IMR-90 (cell line): ENCODE data around the gene CASP7. TPM values are rescaled to one million over a fixed set of nuclear protein-coding genes. Genes with fewer than 3 reads are reported as not detected.

Experiments
- ATAC-seq: fragments of 200-7000 bp; cut with Tn5 transposase; 2 replicates; pipeline ENCODE4 v1.9.1; 2020; ENCODE audit warnings: low read depth, mild to moderate bottlenecking, moderate library complexity
- BruUV-seq: library from RNA; stranded (reverse); fragments of 400-500 nt; replicated peaks from 2 replicates; lab custom pipeline; 2021; lab: Mats Ljungman, UMichigan
- CTCF ChIA-PET: fragments of 300-600 bp; formaldehyde crosslinking; extraction: SDS; loops from one replicate; lab custom pipeline; 2021; ENCODE audit warnings: antibody characterized with exemption; lab: Yijun Ruan, JAX
- POLR2A ChIA-PET: fragments of 300-600 bp; sonication (Branson Sonifier 250); formaldehyde crosslinking; loops from one replicate; lab custom pipeline; 2022; ENCODE audit warnings: antibody characterized with exemption; ENCODE audit not compliant: unreplicated experiment; lab: Charles Lee
- DNase-seq: peaks from one replicate; pipeline ENCODE4 v3.0.0; 2013
- H2AFZ ChIP-seq: replicated peaks from 2 replicates; pipeline ENCODE3; 2013; ENCODE audit warnings: low read length, mild to moderate bottlenecking; ENCODE audit not compliant: poor library complexity
- H2AK5ac ChIP-seq: 2 replicates; pipeline ENCODE4 v1.6.1; 2013; ENCODE audit warnings: low read depth, low read length, inconsistent platforms
- H2AK9ac ChIP-seq: replicated peaks from 2 replicates; pipeline ENCODE3; 2013; ENCODE audit warnings: mild to moderate bottlenecking, low read depth, low read length, moderate library complexity; ENCODE audit not compliant: poor library complexity
- H2BK120ac ChIP-seq: 2 replicates; pipeline ENCODE4 v1.6.1; 2013; ENCODE audit warnings: low read depth, low read length, inconsistent platforms
- H2BK15ac ChIP-seq: 3 replicates; pipeline ENCODE4 v1.6.1; 2013; ENCODE audit warnings: low read depth, low read length, inconsistent platforms
- H2BK20ac ChIP-seq: 2 replicates; pipeline ENCODE4 v1.6.1; 2013; ENCODE audit warnings: low read depth, mild to moderate bottlenecking, inconsistent platforms, low read length, moderate library complexity
- H2BK5ac ChIP-seq: 2 replicates; pipeline ENCODE4 v1.6.1; 2013; ENCODE audit warnings: mild to moderate bottlenecking, low read depth, low read length, inconsistent platforms; ENCODE audit not compliant: poor library complexity, severe bottlenecking
- H3K14ac ChIP-seq: replicated peaks from 2 replicates; pipeline ENCODE4 v1.6.1; 2013; ENCODE audit warnings: low read depth, low read length, inconsistent platforms
- H3K18ac ChIP-seq: 2 replicates; pipeline ENCODE4 v1.6.1; 2013; ENCODE audit warnings: low read depth, low read length, control low read depth
- H3K23ac ChIP-seq: 2 replicates; pipeline ENCODE4 v1.6.1; 2013; ENCODE audit warnings: low read depth, low read length, inconsistent platforms
- H3K27ac ChIP-seq: 2 replicates; pipeline ENCODE4 v1.5.1; 2013; ENCODE audit warnings: mild to moderate bottlenecking, control low read depth, low read length; ENCODE audit not compliant: insufficient read depth
- H3K27me3 ChIP-seq: 2 replicates; pipeline ENCODE4 v1.6.1; 2013; ENCODE audit warnings: low read length; ENCODE audit not compliant: control insufficient read depth, insufficient read depth
- H3K36me3 ChIP-seq: 2 replicates; pipeline ENCODE4 v1.6.1; 2013; ENCODE audit warnings: low read length, mixed read lengths; ENCODE audit not compliant: control insufficient read depth, insufficient read depth
- H3K4ac ChIP-seq: 2 replicates; pipeline ENCODE4 v1.6.1; 2013; ENCODE audit warnings: low read depth, low read length, inconsistent platforms
- H3K4me1 ChIP-seq: 2 replicates; pipeline ENCODE4 v1.6.1; 2013; ENCODE audit warnings: low read length, mixed read lengths; ENCODE audit not compliant: control insufficient read depth, insufficient read depth
- H3K4me2 ChIP-seq: 2 replicates; pipeline ENCODE4 v1.6.1; 2013; ENCODE audit warnings: low read depth, mild to moderate bottlenecking, control low read depth, low read length, moderate library complexity
- H3K4me3 ChIP-seq: 2 replicates; pipeline ENCODE4 v1.5.1; 2013; ENCODE audit warnings: low read depth, mild to moderate bottlenecking, control low read depth, low read length, moderate library complexity; ENCODE audit not compliant: insufficient read depth
- H3K56ac ChIP-seq: 2 replicates; pipeline ENCODE4 v1.6.1; 2013; ENCODE audit warnings: low read length, inconsistent platforms; ENCODE audit not compliant: insufficient read depth; ENCODE audit errors: extremely low read depth
- H3K79me1 ChIP-seq, 2 experiments: 2 replicates each; pipeline ENCODE4 v1.6.1; 2013; ENCODE audit warnings: low read length in 2 of 2, inconsistent platforms in 1 of 2, low read depth in 1 of 2
- H3K9ac ChIP-seq: 2 replicates; pipeline ENCODE4 v1.6.1; 2013; ENCODE audit warnings: low read depth, low read length, control low read depth
- H3K9me1 ChIP-seq: 2 replicates; pipeline ENCODE4 v1.6.1; 2013; ENCODE audit warnings: low read length, inconsistent platforms; ENCODE audit not compliant: insufficient read depth
- H3K9me3 ChIP-seq: 2 replicates; pipeline ENCODE4 v1.6.1; 2013; ENCODE audit warnings: low read length; ENCODE audit not compliant: control insufficient read depth, insufficient read depth
- H4K20me1 ChIP-seq: 2 replicates; pipeline ENCODE4 v1.6.1; 2013; ENCODE audit warnings: low read length, inconsistent platforms; ENCODE audit not compliant: insufficient read depth
- H4K5ac ChIP-seq: 2 replicates; pipeline ENCODE4 v1.6.1; 2013; ENCODE audit warnings: mild to moderate bottlenecking, low read depth, low read length, control low read depth
- H4K8ac ChIP-seq, 2 experiments: 2 replicates each; pipeline ENCODE4 v1.6.1; 2013; ENCODE audit warnings: low read depth in 2 of 2, low read length in 2 of 2, control low read depth in 1 of 2, inconsistent platforms in 1 of 2
- H4K91ac ChIP-seq: 2 replicates; pipeline ENCODE4 v1.6.1; 2013; ENCODE audit warnings: low read depth, low read length, inconsistent platforms; ENCODE audit not compliant: insufficient read depth
- BHLHE40 ChIP-seq: fragments of 150-350 bp; IDR thresholded peaks from 2 replicates; pipeline ENCODE4 v1.6.1; 2016; ENCODE audit warnings: mild to moderate bottlenecking, low read depth, low read length
- CHD1 ChIP-seq: IDR thresholded peaks from 2 replicates; pipeline ENCODE4 v1.6.1; 2012; ENCODE audit warnings: low read depth, low read length, improper control_type of control experiment
- ELK1 ChIP-seq: fragments of 150-350 bp; IDR thresholded peaks from 2 replicates; pipeline ENCODE4 v1.6.1; 2016; ENCODE audit warnings: low read depth, mild to moderate bottlenecking, low read length, moderate library complexity, borderline replicate concordance
- FOS ChIP-seq: fragments of 150-350 bp; IDR thresholded peaks from 2 replicates; pipeline ENCODE4 v1.6.1; 2016; ENCODE audit warnings: low read depth, low read length
- MAFK ChIP-seq: IDR thresholded peaks from 2 replicates; pipeline ENCODE4 v1.6.1; 2012; ENCODE audit warnings: low read depth, low read length, improper control_type of control experiment
- MAZ ChIP-seq: IDR thresholded peaks from 2 replicates; pipeline ENCODE4 v1.6.1; 2012; ENCODE audit warnings: low read depth, mild to moderate bottlenecking, low read length, improper control_type of control experiment, moderate library complexity, borderline replicate concordance
- MXI1 ChIP-seq: IDR thresholded peaks from 2 replicates; pipeline ENCODE4 v1.6.1; 2012; ENCODE audit warnings: low read depth, mild to moderate bottlenecking, low read length, moderate library complexity, borderline replicate concordance
- NFE2L2 ChIP-seq: fragments of 150-350 bp; IDR thresholded peaks from 2 replicates; pipeline ENCODE4 v1.6.1; 2016; ENCODE audit warnings: low read depth, mild to moderate bottlenecking, low read length
- POLR2A ChIP-seq: IDR thresholded peaks from 2 replicates; pipeline ENCODE4 v1.6.1; 2012; ENCODE audit warnings: mild to moderate bottlenecking, low read depth, low read length
- RAD21 ChIP-seq: IDR thresholded peaks from 2 replicates; pipeline ENCODE4 v1.6.1; 2012; ENCODE audit warnings: low read length, improper control_type of control experiment
- RCOR1 ChIP-seq: IDR thresholded peaks from 2 replicates; pipeline ENCODE4 v1.6.1; 2012; ENCODE audit warnings: mild to moderate bottlenecking, low read length, improper control_type of control experiment; ENCODE audit not compliant: insufficient replicate concordance
- RFX5 ChIP-seq: IDR thresholded peaks from 2 replicates; pipeline ENCODE4 v1.8.0; 2012; ENCODE audit warnings: low read depth, mild to moderate bottlenecking, low read length, moderate library complexity
- SMC3 ChIP-seq: fragments of 150-350 bp; IDR thresholded peaks from 2 replicates; pipeline ENCODE4 v1.6.1; 2016; ENCODE audit warnings: low read depth, mild to moderate bottlenecking, antibody characterized with exemption, low read length, moderate library complexity
- USF2 ChIP-seq: fragments of 150-350 bp; IDR thresholded peaks from 2 replicates; pipeline ENCODE4 v1.6.1; 2017; ENCODE audit warnings: mild to moderate bottlenecking, antibody characterized with exemption, low read length, low read depth
- WGBS, 2 experiments: methylation state at CpG; one replicate each; pipeline versions ENCODE4 v1.1.5 to v1.1.7; 2013; ENCODE audit warnings: missing lambda C conversion rate in 2 of 2; ENCODE audit not compliant: insufficient read length in 1 of 2; ENCODE audit errors: extremely low coverage in 2 of 2; 5-methylcytosine and 5-hydroxymethylcytosine counted together
- dilution Hi-C: fragments of 300-500 bp; cut with HindIII; formaldehyde crosslinking; loops from one replicate; pipeline ENCODE4 v1.14.3; 2018; ENCODE audit warnings: low sequenced_read_pairs; ENCODE audit not compliant: unreplicated experiment
- in situ Hi-C: fragments of 300-500 bp; cut with MboI; formaldehyde crosslinking; loops from 3 replicates; pipeline ENCODE4 v1.14.3; 2019; ENCODE audit warnings: low sequenced_read_pairs, inconsistent platforms, mixed read lengths
- intact Hi-C: fragments of 100-400 bp; cut with micrococcal nuclease; formaldehyde crosslinking; loops from 2 replicates; pipeline ENCODE4 v1.10.0; 2022
- polyA plus RNA-seq, 3 experiments: library from polyadenylated mRNA; depleted of rRNA; stranded (reverse); fragments of >200 nt; gene quantifications; 2 replicates each; pipeline ENCODE4 v1.2.3, GENCODE V29; 2012; ENCODE audit warnings: low replicate concordance in 1 of 3
- total RNA-seq: library from RNA; depleted of rRNA; stranded (reverse); fragments of >200 nt; gene quantifications from 2 replicates; pipeline ENCODE4 v1.2.3, GENCODE V29; 2012
- TF ChIP-seq, protein P1 (sequence below): conservative IDR thresholded peaks from 2 replicates; pipeline ENCODE4 v1.5.1; 2012; ENCODE audit warnings: mild to moderate bottlenecking, low read depth, low read length, improper control_type of control experiment

CASP7 gene
- total and polyA plus RNA-seq, 2 of the 4 experiments (the other 2 are of a cell fraction): 15.1 to 16.7 TPM

- in situ Hi-C loops (no loop called here), intact Hi-C loops (no loop called here), dilution Hi-C loops (no loop called here)
- H4K20me1 ChIP-seq: no peaks in the 10 kb centered on the region
- H2AK5ac ChIP-seq: no peak overlapping the region
- H3K14ac ChIP-seq: no peak overlapping the region
- H3K27me3 ChIP-seq: peaks cover 26% of the 10 kb centered on the region
- no peak overlapping the region for H3K18ac ChIP-seq
- H4K91ac ChIP-seq: no peak overlapping the region
- TF ChIP-seq MXI1 (no peak), MAZ (no peak), CHD1 (no peak), SMC3 (no peak), RCOR1 (no peak), MAFK (no peak), FOS (no peak), POLR2A (no peak), USF2 (no peak), RFX5 (no peak), BHLHE40 (no peak), RAD21 (no peak), NFE2L2 (no peak), ELK1 (no peak)
- TF ChIP-seq, protein P1, sequence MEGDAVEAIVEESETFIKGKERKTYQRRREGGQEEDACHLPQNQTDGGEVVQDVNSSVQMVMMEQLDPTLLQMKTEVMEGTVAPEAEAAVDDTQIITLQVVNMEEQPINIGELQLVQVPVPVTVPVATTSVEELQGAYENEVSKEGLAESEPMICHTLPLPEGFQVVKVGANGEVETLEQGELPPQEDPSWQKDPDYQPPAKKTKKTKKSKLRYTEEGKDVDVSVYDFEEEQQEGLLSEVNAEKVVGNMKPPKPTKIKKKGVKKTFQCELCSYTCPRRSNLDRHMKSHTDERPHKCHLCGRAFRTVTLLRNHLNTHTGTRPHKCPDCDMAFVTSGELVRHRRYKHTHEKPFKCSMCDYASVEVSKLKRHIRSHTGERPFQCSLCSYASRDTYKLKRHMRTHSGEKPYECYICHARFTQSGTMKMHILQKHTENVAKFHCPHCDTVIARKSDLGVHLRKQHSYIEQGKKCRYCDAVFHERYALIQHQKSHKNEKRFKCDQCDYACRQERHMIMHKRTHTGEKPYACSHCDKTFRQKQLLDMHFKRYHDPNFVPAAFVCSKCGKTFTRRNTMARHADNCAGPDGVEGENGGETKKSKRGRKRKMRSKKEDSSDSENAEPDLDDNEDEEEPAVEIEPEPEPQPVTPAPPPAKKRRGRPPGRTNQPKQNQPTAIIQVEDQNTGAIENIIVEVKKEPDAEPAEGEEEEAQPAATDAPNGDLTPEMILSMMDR: no peak
- no peaks in the 10 kb centered on the region for H3K9me3 ChIP-seq
- H3K4me3 ChIP-seq: no peak overlapping the region
- no peak for DNase-seq
- H3K4me1 ChIP-seq: 0 out of 2 replicates have a peak, but pooled peaks cover 3% of the 10 kb centered on the region
- no peak overlapping the region for H2BK5ac ChIP-seq
- no peak overlapping the region for H2BK120ac ChIP-seq
- H3K23ac ChIP-seq: no peak overlapping the region
- no peak overlapping the region for H4K5ac ChIP-seq
- no TSS peak for BruUV-seq
- ChIA-PET POLR2A (interaction anchor here (0.6 kb wide), 1 partner anchor 1074 kb away, joined by 3 read pairs; no protein-coding TSS in a partner anchor), CTCF (no interaction called here)
- no peak overlapping the region for H2AK9ac ChIP-seq
- no peak overlapping the region for H4K8ac ChIP-seq
- no peaks in the 10 kb centered on the region for H3K36me3 ChIP-seq
- H3K9me1 ChIP-seq: no peaks in the 10 kb centered on the region
- H2BK20ac ChIP-seq: no peak overlapping the region
- 40% methylated on average over 1 of the region's 10 CpGs; no CpG with 5 or more reads in 1 of the 2 experiments for WGBS, 2 experiments
- H3K56ac ChIP-seq: no peak overlapping the region
- no peak for ATAC-seq
- H2AFZ ChIP-seq: no peak overlapping the region
- no peak overlapping the region for H3K27ac ChIP-seq
- no peaks in the 10 kb centered on the region for H3K79me1 ChIP-seq
- no peak overlapping the region for H2BK15ac ChIP-seq
- no peak overlapping the region for H3K4me2 ChIP-seq
- H3K9ac ChIP-seq: no peak overlapping the region
- no peak overlapping the region for H3K4ac ChIP-seq
Observed at GRCh38 chr10:113646336-113647201, 33.1 kb upstream of the CASP7 start.
